ENCODE measurements around the gene NCS1.

GRCh38 chr9:130239363-130239695 lies 67.1 kb downstream of the NCS1 start:
- TF ChIP-seq TAF1 (IDR thresholded peaks at IDR 0.05; ENCODE audit: borderline replicate concordance, low read depth, low read length): no peak
- no peak for TF ChIP-seq POLR2A (IDR thresholded peaks at IDR 0.05; ENCODE audit: low read depth, low read length)

Data from GM12892 (cell line).